A172 (cell line): ENCODE measurements around the gene GBA2. TPM values are rescaled to one million over a fixed set of nuclear protein-coding genes. Genes with fewer than 3 reads are reported as not detected.

ENCODE experiments used
- DNase-seq: peaks from one replicate; pipeline ENCODE4 v3.0.0-alpha.2; 2015; ENCODE audit warnings: low spot score
- total RNA-seq: library from RNA; depleted of rRNA; stranded (reverse); fragments of >200 nt; shearing (Covaris generic); gene quantifications from 2 replicates; pipeline ENCODE4 v1.2.3, GENCODE V29; 2014; rRNA removed

The GBA2 gene
- total RNA-seq = 12.2 and 15.0 TPM in 2 replicates

DNA sequence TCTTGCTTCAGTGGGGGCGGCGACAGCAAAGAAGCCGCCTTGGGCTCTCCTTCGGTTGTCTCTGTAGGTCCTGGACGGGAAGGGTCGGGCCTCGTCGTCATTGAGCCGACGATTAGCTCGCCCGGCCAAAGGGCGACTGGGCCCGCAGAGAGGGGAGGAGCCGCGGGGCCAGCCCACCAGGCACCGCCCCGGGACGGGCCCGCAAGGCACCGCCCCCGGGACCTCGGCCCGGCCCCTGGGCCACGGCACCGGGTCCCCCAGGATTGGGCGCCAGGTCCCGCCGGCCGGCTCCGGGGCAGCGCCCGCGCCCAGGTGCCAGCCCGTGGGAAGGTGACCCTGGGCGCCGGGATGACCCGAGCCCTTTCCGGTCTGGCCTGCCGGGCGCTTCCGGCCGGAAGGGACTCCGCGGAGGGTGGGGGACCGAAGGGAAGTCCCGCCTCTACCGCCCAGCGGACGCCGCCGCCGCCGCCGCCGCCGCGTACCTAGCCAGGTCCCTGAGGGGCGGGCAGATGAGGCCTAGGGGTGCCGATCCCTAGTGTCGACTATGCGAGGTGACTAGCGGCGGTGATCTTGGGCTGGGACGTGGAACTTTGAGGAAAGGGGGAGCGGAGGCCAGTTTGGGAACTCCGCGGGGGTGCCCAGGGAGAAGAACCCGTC lies at the start of gene GBA2, which contains the start of gene RGP1:
GBA2 (minus strand) TSS at position 371 of the 657 bp plus-strand sequence. CDS start 524 bp downstream, outside the sequence.
RGP1 (plus strand) TSS at position 430 of the 657 bp plus-strand sequence. CDS start 469 bp downstream, outside the sequence.
- peak; percentile 61 for DNase-seq

- no peak for DNase-seq
Observed at GRCh38 chr9:35797311-35798109, 48.5 kb upstream of the GBA2 start.

DNA sequence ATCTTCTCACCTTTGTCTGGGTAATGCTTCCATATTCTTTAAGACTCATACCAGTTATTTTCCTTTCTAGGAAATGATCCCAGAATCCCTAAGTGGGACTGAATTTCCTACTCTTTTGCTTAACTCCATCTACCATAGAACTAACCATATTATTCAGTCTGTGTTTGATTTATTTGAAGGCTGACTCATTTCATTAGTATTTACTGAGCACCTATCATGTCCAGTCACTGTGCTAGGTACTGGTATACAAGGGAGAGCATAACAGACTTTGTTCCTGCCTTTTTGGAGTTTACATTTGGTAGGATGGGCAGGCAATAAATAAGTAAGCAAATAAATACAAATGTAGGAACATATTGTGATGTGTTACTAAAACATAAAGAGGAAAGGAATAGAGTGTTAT lies 46.7 kb upstream of the GBA2 start:
- peak; percentile 58 for DNase-seq

GRCh38 chr9:35793461-35793860 lies 44.4 kb upstream of the GBA2 start:
- no peak for DNase-seq

DNA sequence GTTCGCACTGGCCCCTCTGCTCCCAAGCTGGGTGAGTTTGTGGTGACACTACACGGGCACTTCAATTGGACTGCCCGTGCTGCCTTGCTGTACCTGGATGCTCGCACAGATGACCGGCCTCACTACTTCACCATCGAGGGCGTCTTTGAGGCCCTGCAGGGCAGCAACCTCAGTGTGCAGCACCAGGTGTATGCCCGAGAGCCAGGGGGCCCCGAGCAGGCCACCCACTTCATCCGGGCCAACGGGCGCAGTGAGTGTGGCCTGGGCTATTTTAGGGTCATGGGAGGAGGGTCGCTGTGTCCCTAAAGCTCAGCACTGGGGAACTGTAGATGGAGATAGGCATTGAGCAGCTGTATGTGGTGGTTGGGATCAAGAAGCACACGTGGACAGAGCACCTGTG lies 43.8 kb upstream of the GBA2 start:
- DNase-seq = no peak

DNA sequence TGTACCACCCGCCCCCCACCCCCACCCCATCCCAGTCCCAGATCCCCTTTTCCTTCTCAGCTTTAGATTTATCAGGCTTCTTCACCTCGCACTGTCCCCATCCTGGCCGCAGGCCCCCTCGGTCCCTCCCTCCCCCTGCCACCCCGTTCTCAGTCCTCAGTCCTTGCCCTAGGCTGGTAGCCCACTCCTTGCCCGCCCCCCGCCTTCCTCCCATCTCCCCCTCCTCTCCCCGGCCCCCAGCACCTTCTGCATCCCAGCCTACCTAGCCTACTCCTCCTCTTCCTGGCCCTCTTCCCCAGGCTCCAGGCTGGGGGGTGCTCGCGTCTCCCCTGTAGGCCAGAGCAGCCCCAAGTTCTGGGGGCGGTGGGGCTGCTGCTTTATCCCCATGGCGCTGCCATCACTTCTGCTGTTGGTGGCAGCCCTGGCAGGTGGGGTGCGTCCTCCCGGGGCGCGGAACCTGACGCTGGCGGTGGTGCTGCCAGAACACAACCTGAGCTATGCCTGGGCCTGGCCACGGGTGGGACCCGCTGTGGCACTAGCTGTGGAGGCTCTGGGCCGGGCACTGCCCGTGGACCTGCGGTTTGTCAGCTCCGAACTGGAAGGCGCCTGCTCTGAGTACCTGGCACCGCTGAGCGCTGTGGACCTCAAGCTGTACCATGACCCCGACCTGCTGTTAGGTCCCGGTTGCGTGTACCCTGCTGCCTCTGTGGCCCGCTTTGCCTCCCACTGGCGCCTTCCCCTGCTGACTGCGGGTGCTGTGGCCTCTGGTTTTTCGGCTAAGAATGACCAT lies 43.2 kb upstream of the GBA2 start:
- DNase-seq = no peak

GRCh38 chr9:35791297-35791921 lies 42.4 kb upstream of the GBA2 start, which contains the start of gene NPR2:
Gene NPR2, plus strand, starts transcription at chr9:35791591. Its CDS starts 818 bp downstream, at chr9:35792409.
- no peak for DNase-seq

GRCh38 chr9:35790385-35791296 lies 41.6 kb upstream of the GBA2 start:
- DNase-seq = peak; percentile 69

DNA sequence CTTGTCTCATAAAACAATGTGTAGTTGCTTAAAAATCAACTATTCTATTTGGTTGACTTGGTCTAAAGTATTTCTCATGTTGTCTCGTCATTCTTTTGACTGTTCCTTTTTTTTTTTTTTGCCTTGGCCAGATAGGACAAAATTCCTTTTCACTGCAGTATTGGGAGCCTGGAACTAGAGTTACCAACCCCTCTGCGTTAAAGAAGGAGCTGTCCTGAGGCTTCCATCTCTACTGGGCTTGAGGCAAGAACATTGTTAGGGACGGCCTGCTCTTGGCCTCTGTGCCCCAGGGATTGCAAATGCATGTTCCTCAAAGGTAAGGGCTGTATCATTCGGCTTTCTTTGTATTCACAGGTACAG lies 41.0 kb upstream of the GBA2 start:
- no peak for DNase-seq

DNA sequence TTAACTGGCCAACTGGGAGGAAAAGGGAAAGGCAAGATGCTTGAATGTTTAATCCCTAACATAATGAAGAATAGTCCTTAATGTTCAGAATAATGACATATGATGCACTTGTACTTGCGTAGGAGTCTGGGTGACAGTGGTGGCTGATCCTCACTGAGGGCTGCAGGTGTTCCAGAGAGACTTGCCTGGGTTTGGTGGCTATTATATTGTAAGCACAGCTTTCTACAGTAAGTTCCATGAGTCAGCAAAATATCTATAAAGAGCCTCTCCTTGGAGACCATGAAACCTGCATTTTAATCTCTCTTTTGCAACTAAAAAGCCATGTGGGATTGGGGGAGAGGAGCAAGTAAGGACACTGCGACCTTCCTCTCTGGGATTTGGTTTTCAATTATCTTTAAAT lies 40.5 kb upstream of the GBA2 start:
- no peak for DNase-seq

DNA sequence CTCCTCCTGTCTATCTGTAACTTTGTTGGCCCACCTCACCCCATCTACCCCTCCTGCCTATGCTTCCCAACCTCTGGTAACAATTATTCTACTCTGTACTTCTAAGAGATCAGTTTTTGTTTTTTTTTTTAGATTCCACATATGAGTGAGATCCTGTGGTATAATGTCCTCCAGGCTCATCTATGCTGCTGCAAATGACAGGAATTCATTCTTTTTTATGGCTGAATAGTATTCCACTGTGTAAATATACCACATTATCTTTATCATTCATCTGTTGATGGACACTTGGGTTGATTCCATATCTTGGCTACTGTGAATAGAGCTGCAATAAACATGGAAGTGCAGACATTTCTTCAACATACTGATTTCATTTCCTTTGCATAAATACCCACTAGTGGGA lies 34.4 kb upstream of the GBA2 start:
- DNase-seq = no peak

DNA sequence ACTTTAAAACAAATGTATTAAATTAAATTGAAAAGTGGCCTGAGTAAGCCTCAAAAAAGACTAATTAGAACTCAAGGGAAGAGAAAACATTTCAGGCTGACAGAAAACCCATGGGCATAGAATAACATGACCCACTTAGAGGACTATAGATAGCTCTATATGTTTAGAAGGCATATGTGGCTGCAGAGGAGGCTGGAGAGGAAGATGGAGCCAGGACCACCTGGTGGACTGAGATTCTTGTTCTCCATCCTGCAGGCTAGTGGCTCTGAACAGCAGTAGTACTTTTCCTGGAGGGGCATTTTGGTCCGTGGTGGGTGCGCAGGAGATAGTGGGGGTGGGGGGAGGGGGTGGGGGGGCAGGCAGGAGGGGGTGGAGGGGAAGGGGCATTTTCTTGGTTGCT lies 32.0 kb upstream of the GBA2 start:
- DNase-seq = no peak

GRCh38 chr9:35778496-35778895 lies 29.5 kb upstream of the GBA2 start:
- no peak for DNase-seq

DNA sequence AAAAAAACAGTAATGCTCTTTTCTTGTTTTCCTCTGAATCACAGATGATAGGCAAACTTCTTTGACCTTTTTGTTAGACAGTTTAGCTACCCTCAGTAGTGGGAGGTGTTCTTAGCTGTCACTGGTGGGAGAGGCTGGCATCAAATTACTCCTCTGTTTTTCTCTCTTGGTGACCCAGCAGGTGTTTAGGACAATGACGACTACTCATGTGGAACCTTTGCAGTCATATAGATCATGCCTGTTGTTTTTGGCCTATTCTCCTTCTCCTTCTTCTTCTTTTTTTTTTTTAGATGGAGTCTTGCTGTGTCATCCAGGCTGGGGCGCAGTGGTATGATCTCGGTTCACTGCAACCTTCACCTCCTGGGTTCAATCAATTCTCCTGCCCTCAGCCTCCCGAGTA lies 27.0 kb upstream of the GBA2 start:
- no peak for DNase-seq

DNA sequence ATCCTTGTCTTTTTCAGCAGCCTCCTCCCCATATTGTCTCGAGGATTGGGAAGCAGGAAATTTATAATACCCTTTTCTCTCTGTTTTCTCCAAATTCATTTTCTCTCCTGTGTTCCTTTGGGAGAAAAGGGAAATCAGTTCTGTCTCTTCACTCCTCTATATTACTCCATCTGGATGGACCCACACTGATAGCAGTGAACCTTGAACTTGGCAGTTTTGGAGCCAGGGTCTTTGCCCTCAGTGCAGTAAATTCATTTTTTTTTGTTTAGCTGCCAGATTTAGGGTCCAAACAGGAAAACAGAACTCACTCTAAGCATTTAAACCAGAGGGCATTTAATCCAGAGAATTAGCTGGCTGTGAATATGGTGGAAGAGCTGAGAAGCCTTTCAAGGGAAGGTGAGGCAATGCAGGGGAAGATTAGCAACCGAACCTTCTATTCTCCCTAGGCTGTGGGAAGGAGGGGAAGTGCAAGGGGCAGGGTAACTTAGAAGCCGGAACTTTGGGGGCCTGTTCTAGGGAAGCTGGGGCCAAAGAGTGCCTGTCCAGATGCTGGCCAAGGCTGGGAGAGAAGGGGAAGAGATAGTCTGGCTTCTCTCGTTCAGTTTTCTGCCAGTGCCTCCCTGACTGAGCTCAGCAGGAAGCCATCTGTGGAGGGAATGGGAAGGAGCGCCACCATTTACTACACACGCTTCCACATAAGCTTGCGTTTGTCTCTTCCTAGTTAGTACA lies 26.0 kb upstream of the GBA2 start:
- no peak for DNase-seq

GRCh38 chr9:35771943-35772342 lies 22.9 kb upstream of the GBA2 start:
- peak; percentile 8 for DNase-seq

DNA sequence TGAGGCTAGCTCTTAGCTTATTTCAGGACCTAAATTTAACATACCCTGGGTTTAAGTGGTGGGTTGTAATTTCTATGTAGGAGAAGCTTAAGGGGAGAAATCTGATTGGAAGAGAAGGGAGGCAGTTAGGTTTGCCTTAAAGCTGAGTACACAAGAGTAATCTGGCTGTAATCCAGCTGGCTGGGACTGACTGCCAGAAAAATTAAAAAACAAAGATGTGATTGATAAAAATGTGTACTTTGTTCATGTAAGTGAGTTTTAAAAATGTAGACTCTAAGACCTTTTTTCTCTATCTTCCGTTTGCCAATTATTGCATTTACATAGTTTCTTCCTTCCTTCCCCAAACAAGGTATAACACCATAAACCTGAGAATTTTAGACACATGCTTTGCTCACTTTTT lies 22.5 kb upstream of the GBA2 start:
- no peak for DNase-seq

GRCh38 chr9:35771075-35771433 lies 22.0 kb upstream of the GBA2 start:
- no peak for DNase-seq

DNA sequence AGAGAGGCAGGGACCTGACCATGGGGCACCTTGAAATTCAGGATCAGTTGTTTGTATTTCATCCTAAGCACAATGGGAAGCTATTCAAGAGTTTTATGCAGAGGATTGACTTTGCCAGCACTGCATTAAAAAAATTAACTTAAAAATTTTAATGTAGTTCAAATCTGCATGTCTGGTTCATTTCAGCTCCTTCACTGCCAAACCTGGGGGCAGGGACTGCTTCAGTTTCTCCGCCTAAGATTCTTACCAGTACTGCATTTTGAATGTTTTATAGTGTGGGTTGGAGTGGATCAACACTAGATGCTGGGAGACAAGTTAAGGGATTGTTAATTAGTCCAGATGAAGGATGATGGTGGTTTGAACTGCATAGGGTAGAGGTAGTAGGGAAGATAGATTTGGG lies 20.7 kb upstream of the GBA2 start:
- no peak for DNase-seq

GRCh38 chr9:35767458-35767857 lies 18.4 kb upstream of the GBA2 start:
- DNase-seq = no peak
